ENCODE data around the gene TBCB.
"Not testable (repeated sequence)": the region's sequence is repeated elsewhere in the genome, so short reads cannot be mapped to it uniquely, and the experiment has no call there.

TBCB gene

GRCh38 chr19:36139473-36140303 is 24.4 kb downstream of the TBCB start, which contains the start of gene CAPNS1:
Gene CAPNS1, plus strand, starts transcription at chr19:36140066. Its CDS starts 946 bp downstream, at chr19:36141012.
- peak; percentile 95 for DNase-seq

- peak; percentile 68 for DNase-seq
Measured at GRCh38 chr19:36140304-36141038, 25.2 kb downstream of the TBCB start.

DNA sequence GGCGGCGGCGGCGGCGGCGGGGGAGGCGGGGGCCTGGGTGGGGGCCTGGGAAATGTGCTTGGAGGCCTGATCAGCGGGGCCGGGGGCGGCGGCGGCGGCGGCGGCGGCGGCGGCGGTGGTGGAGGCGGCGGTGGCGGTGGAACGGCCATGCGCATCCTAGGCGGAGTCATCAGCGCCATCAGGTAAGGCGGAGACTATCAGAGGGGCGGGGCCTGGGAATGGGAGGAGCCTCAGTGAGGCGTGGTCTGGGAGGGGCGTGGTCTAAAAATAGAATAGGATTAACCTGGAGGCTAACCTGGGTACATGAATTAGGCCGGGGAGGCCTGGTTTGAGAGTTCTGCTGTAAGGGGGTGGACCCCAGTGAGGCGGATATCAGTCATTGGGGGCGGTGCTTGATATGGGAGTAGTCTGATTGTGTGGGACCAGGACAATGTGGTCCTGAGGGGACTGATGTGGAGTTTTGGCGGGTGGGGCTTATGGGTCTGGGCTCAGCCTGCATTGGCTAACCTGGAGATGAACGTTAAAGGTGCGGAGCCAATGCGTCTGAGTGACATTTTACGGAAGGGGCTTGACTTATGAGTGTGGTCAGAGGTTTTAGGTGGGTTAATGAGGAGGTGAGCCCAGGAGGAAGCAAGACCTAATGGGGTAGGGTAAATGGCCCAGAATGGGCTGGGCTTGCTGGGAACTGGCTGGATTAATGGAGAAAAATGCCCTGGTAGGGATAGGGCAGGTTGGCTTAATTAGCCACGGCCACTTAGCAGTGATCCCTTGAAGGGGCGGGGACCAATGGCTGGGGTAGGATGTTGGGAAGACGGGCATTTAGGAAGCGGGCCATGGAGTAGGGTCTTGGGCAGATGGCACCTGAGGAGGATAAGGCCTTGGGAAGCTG is 26.0 kb downstream of the TBCB start:
- DNase-seq: peak; percentile 82

DNA sequence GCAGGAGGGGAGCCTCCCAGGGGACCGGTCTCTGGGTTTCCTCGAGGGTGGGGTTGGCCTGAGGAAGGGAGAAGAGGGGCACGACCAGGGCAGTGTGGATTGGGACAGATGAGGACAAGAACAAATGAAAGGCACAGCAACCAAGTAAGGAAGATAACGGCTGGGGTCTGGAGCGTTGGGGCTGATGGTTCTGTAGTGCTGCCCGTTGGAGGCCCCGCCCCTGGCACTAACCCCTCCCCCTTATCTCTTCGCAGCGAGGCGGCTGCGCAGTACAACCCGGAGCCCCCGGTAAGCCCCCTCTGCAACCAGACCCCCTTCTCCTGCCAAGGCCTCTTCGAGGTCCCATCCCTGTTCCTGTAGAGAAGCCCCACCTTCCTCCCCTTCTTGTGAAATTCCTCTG is 26.8 kb downstream of the TBCB start:
- DNase-seq: no peak

DNA sequence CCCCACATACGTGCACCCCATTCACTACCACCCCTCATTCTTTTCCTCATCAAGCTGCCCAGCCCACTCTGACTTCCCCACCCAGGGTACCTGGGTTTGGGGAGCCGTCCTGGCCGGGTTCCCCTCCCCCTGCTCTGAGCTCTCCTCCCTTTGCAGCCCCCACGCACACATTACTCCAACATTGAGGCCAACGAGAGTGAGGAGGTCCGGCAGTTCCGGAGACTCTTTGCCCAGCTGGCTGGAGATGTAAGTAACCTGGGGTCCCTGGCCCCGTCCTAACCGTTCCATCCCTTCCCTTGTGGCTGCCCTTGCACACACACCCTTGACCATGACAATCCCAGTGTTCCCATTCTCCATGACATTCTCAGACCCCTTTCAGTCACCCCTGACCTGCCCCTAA is 27.2 kb downstream of the TBCB start:
- no peak for DNase-seq

DNA sequence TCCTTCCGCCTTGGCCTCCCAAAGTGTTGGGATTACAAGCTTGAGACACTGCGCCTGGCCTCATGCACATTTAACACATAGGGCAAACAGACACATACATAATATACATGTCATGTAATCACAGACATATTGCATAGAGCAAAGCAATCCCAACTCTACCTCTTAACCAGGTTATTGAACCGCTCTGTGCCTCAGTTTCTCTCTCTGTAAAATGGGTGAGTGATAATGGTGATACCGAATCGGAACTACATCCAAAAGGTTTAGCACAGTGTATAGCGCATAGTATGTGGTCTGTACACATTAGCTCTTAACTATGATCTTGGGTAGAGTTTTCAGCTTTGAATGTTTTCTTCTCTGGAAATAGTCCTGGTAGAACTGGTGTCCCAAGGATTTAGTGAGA is 29.4 kb downstream of the TBCB start:
- DNase-seq: no peak

GRCh38 chr19:36149673-36150406 is 34.6 kb downstream of the TBCB start:
- no peak for DNase-seq

- no peak for DNase-seq
Measured at GRCh38 chr19:36150586-36150985, 35.3 kb downstream of the TBCB start.

DNA sequence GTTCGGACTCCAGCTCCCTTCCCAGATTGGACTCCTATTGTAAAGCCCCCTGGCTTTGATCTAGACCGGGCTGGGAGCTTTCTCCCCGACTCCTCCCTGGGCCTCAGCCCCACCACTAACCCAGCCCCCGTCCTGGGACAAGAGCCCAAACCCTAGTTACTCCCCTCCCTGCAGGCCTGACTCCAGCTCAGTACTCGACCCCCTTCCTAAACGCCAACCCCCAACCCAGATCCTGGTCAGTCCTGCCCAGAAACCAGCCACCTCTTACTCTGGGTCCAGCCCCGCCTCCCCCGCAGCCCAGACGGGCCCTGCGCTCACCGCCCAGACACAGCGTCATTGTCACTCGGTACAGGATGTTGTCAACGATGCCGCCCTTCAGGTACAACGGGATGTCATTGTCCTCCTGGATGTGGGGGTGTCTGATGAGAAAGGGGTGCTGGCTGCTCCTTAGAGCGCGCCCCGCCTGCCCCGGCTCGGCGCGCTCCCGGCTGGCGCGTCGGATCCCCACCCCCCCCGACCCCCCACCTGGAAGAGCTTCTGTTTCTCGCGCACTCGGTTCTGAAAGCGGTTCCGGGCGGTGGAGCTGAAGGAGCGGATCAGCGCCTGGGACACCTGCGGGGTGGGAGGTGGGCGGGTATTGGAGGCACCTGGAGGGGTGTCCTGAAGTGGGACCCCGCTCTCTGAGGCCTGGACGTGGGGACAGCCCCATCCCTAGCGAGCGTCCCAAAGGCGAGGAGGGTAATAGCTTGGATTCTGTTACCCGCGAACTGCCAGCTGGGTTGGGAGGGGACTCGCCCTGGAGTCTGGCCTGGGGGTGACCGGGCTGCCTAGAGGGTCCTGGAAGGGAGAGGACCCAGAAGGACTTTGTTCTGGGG is 36.1 kb downstream of the TBCB start:
- no peak for DNase-seq

- no peak for DNase-seq
Measured at GRCh38 chr19:36152019-36152351, 36.7 kb downstream of the TBCB start.

DNA sequence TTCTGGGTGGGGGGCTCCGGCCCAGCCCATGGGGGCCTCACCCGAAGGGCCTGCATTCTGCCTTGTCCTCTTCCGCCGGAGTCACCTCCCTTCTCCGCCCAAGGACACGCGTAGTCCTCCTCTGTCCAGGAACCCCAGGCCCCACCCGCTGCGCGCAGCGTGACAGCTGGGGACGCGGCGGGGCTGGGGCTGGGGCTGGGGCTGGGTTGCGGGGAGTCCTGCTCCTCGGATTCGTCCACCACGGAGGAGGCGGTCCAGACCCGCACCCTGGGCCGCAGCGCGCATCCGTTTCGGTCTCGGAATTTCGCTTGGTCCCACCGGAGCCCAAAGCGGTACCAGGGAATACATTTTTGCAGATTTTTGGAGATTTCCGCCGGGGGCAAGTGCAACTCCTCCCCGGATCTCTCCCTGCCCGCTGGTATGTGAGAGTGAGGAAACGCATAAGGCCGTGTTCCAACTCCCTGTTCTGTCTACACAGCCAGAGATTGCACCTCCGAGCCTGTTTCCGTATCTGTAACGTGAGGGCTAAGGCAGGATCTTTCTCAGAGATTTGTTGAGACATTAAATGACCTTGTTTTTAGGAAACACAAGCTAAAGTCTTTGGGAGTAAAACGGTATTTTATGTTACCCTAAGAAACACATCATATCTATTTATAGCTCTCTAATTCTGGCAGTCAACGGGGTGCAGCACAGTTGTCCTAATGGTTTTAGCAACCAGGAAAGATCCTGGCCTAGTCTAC is 37.3 kb downstream of the TBCB start, which contains the start of gene COX7A1:
COX7A1 (minus strand) TSS at position 96 of the 740 bp plus-strand sequence; CDS start at position 56, 40 bp downstream.
- peak; percentile 19 for DNase-seq

GRCh38 chr19:36153126-36153525 is 37.9 kb downstream of the TBCB start:
- DNase-seq: no peak

- no peak for DNase-seq
Measured at GRCh38 chr19:36160821-36161596, 45.7 kb downstream of the TBCB start.

- DNase-seq: no peak
Measured at GRCh38 chr19:36163813-36164212, 48.5 kb downstream of the TBCB start.

DNA sequence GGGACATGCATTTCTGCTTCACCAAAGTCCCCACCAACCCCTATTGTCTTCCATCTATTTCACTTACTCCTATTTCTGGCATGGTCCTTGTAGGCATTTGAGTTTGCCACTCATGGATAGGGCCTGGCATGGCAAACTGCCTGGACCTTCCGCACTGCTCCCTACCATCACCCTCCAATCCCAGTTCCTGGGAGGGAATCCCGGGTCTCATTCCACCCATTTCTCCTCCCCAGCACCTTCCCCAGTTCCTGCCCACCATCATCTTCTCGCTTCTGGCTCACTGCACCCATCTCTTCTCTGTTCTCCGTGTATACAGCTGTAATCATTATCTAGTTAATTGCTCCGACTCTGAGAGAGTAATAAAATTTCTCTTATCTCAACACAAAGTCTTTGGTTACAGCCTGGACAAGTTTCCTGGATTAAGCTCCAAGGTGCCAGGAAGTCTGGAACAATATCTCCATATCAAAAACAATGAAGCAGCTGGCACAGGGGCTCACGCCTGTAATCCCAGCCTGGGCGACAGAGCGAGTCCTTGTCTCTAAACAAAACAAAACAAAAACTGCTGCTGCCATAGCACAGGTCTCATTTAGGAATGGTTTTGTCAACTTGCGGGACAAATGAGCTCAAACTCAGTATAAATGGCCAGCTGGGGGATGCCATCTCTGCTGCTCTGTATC is 54.0 kb downstream of the TBCB start:
- DNase-seq: no peak

DNA sequence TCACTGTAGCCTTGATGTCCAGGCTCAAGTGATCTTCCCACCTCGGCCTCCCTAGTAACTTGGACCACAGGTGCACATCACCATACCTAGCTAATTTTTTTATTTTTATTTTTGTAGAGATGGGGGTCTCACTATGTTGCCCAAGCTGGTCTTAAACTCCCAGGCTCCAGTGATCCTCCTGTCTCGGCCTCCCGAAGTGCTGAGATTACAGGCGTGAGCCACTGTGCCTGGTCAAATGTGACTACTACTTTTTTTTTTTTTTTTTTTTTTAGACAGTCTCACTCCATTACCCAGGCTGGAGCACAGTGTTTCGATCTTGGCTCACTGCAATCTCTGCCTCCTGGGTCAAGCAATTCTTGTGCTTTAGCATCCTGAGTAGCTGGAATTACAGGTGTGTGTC is 57.6 kb downstream of the TBCB start:
- DNase-seq: no peak

DNA sequence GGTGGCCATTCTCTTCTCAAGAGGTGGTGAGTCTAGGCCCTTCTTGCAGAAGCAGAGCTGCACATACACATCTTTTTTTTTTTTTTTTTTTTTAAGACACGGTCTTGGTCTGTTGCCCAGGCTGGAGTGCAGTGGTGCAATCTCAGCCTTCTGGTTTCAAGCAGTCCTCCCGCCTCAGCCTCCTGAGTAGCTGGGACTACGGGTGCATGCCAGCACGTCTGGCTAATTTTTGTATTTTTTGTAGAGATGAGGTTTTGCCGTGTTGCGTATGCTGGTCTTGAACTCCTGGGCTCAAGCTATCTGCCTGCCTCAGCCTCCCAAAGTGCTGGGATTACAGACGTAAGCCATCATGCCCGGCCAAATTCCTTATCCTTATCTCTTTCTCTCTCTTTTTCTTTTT is 58.6 kb downstream of the TBCB start:
- not testable (repeated sequence) for DNase-seq

Data from fibroblast of skin of right quadriceps (primary cell).